Activated gamma-delta T cell (primary cell): ENCODE measurements around the gene SPATA3.
"Not testable (repeated sequence)": the region's sequence is repeated elsewhere in the genome, so short reads cannot be mapped to it uniquely, and the experiment has no call there.

Source experiments
- DNase-seq: peaks from one replicate; lab custom pipeline; 2025; lab: John Stamatoyannopoulos, UW

The SPATA3 gene

GRCh38 chr2:230998882-230999281, 3.0 kb downstream of the SPATA3 start:
- no peak for DNase-seq

GRCh38 chr2:230999477-230999876, 3.6 kb downstream of the SPATA3 start:
- no peak for DNase-seq

GRCh38 chr2:231000211-231000904, 4.4 kb downstream of the SPATA3 start:
- DNase-seq: no peak

GRCh38 chr2:231001036-231001435, 5.1 kb downstream of the SPATA3 start:
- DNase-seq: no peak

GRCh38 chr2:231001921-231002320, 6.0 kb downstream of the SPATA3 start:
- DNase-seq: no peak

- no peak for DNase-seq
These were observed 6.7 kb downstream of the SPATA3 start for GRCh38 chr2:231002641-231003040.

GRCh38 chr2:231003186-231003585, 7.3 kb downstream of the SPATA3 start:
- DNase-seq: no peak

- not testable (repeated sequence) for DNase-seq
These were observed 9.0 kb downstream of the SPATA3 start for GRCh38 chr2:231004930-231005329.

- no peak for DNase-seq
These were observed 11.6 kb downstream of the SPATA3 start for GRCh38 chr2:231007286-231008098.

GRCh38 chr2:231008131-231008530, 12.2 kb downstream of the SPATA3 start:
- no peak for DNase-seq

GRCh38 chr2:231009236-231009919, 13.5 kb downstream of the SPATA3 start:
- DNase-seq: no peak

GRCh38 chr2:231010201-231010730, 14.3 kb downstream of the SPATA3 start:
- no peak for DNase-seq

GRCh38 chr2:231011526-231011925, 15.6 kb downstream of the SPATA3 start:
- DNase-seq: no peak

- no peak for DNase-seq
These were observed 16.5 kb downstream of the SPATA3 start for GRCh38 chr2:231012463-231012862.

- DNase-seq: no peak
These were observed 17.9 kb downstream of the SPATA3 start for GRCh38 chr2:231013820-231014219.

GRCh38 chr2:231015478-231015877, 19.6 kb downstream of the SPATA3 start:
- no peak for DNase-seq

GRCh38 chr2:231015926-231016325, 20.0 kb downstream of the SPATA3 start:
- no peak for DNase-seq

GRCh38 chr2:231016566-231017230, 20.8 kb downstream of the SPATA3 start:
- no peak for DNase-seq

GRCh38 chr2:231017231-231017598, 21.3 kb downstream of the SPATA3 start:
- DNase-seq: no peak

GRCh38 chr2:231018184-231018583, 22.3 kb downstream of the SPATA3 start:
- DNase-seq: no peak

- DNase-seq: not testable (repeated sequence)
These were observed 29.1 kb downstream of the SPATA3 start for GRCh38 chr2:231025059-231025458.

- DNase-seq: no peak
These were observed 33.0 kb downstream of the SPATA3 start for GRCh38 chr2:231028889-231029288.
